ENCODE results near the gene FBLIM1. TPM values are rescaled to one million over a fixed set of nuclear protein-coding genes. Genes with fewer than 3 reads are reported as not detected.

The FBLIM1 gene
- total RNA-seq, 2 experiments from 2014 or later = 0.50 TPM; not detected in 1

- H3K27me3 Mint-ChIP-seq = no peaks in the 10 kb centered on the region
- POLR2A ChIA-PET = interaction anchor here (1.1 kb wide), 1 partner anchor 17 kb away, joined by 4 read pairs; the partner anchor contains the start of gene SPEN
- no peaks in the 10 kb centered on the region for H3K27me3 ChIP-seq (ENCODE audit: control insufficient read depth in 1 of 2, insufficient read depth in 2 of 2, low read length in 2 of 2)
- CTCF ChIA-PET = interaction anchor here (1.1 kb wide), 1 partner anchor 15 kb away, joined by 3 read pairs; no protein-coding TSS in a partner anchor
- peaks cover 16% of the 10 kb centered on the region for H3K36me3 Mint-ChIP-seq (ENCODE audit: low read depth)
- no peak for TF ChIP-seq CTCF (IDR thresholded peaks at IDR 0.05)
- peaks cover 35% of the 10 kb centered on the region for H3K4me1 Mint-ChIP-seq (ENCODE audit: low read depth)
- peak overlapping the region; percentile 17 for H3K4me3 Mint-ChIP-seq
- H3K4me1 ChIP-seq (ENCODE audit: insufficient read depth, low read length) = peaks cover 24% of the 10 kb centered on the region
- peak overlapping the region; percentile 54 for H3K27ac Mint-ChIP-seq
- H3K4me3 ChIP-seq (ENCODE audit: low read length) = no peak overlapping the region
- no peaks in the 10 kb centered on the region for H3K9me3 Mint-ChIP-seq
- ATAC-seq (ENCODE audit: poor library complexity) (no peak), DNase-seq (no peak)
- no peak overlapping the region for H3K27ac ChIP-seq (ENCODE audit: low read depth in 1 of 2, low read length in 2 of 2)
- H3K9me3 ChIP-seq (ENCODE audit: control insufficient read depth in 1 of 2, insufficient read depth in 1 of 2, low read length in 2 of 2) = no peaks in the 10 kb centered on the region
- intact Hi-C loops (cut with DNase I, micrococcal nuclease) = loop anchor here (5.0 kb wide), 4 partner anchors 52 to 303 kb away; partner anchors contain the start of genes DNAJC16 (in 1 of the 2) and ZBTB17 (in 1 of the 2)
- no peaks in the 10 kb centered on the region for H3K36me3 ChIP-seq (ENCODE audit: insufficient read depth, low read length)
Observed at GRCh38 chr1:15830258-15830657, 71.7 kb downstream of the FBLIM1 start.

GRCh38 chr1:15833069-15833679 lies 74.6 kb downstream of the FBLIM1 start:
- peaks cover 41% of the 10 kb centered on the region for H3K4me1 ChIP-seq (ENCODE audit: insufficient read depth, low read length)

More at GRCh38 chr1:15833069-15833679, 74.6 kb downstream of the FBLIM1 start:
- peaks cover 42% of the 10 kb centered on the region for H3K4me1 Mint-ChIP-seq (ENCODE audit: low read depth)
- no peaks in the 10 kb centered on the region for H3K36me3 ChIP-seq (ENCODE audit: insufficient read depth, low read length)
- H3K4me3 ChIP-seq (ENCODE audit: low read length) = peak overlapping the region; percentile 70
- peak overlapping the region; percentile 98 for H3K4me3 Mint-ChIP-seq
- TF ChIP-seq CTCF (IDR thresholded peaks at IDR 0.05) = no peak
- peak; percentile 10 for ATAC-seq (ENCODE audit: poor library complexity)
- intact Hi-C loops (cut with DNase I, micrococcal nuclease) = loop anchor here (2.0 to 5.0 kb wide), 5 partner anchors 16 to 306 kb away; partner anchors contain the start of genes DNAJC16 (in 1 of the 2) and ZBTB17 (in 1 of the 2)
- H3K27ac ChIP-seq (ENCODE audit: low read depth in 1 of 2, low read length in 2 of 2) = peak overlapping the region in 1 of 2 donors; percentile 99
- H3K9me3 Mint-ChIP-seq = no peaks in the 10 kb centered on the region
- H3K9me3 ChIP-seq (ENCODE audit: control insufficient read depth in 1 of 2, insufficient read depth in 1 of 2, low read length in 2 of 2) = peaks cover 0 to 4% of the 10 kb centered on the region in 2 experiments
- H3K27me3 Mint-ChIP-seq = no peaks in the 10 kb centered on the region
- H3K27me3 ChIP-seq (ENCODE audit: control insufficient read depth in 1 of 2, insufficient read depth in 2 of 2, low read length in 2 of 2) = no peaks in the 10 kb centered on the region
- peak; percentile 24 to 87 (median 52) for DNase-seq
- ChIA-PET POLR2A (interaction anchor here (0.7 to 7.0 kb wide), 27 partner anchors 10 to 1072 kb away, joined by 3 to 518 read pairs (median 5); partner anchors contain the start of genes DNAJC16, NECAP2, SPEN and ZBTB17), CTCF (interaction anchor here (0.7 to 3.3 kb wide), 9 partner anchors 9 to 196 kb away, joined by 3 to 26 read pairs (median 4); partner anchors contain the start of genes SPEN and ZBTB17)
- peaks cover 25% of the 10 kb centered on the region for H3K36me3 Mint-ChIP-seq (ENCODE audit: low read depth)
- H3K27ac Mint-ChIP-seq = peak overlapping the region; percentile 99

Data from CD4-positive, alpha-beta T cell (primary cell).